GM21381 (cell line): Measurements from ENCODE around the gene TCTN1.
"Not testable (repeated sequence)": the region's sequence is repeated elsewhere in the genome, so short reads cannot be mapped to it uniquely, and the experiment has no call there.

Source experiments
- ATAC-seq: cut with Tn5 transposase; IDR thresholded peaks from one replicate; pipeline ENCODE4 v1.9.1; 2021; ENCODE audit warnings: mild to moderate bottlenecking, moderate library complexity; ENCODE audit not compliant: unreplicated experiment

Gene TCTN1

GRCh38 chr12:110637869-110638441 is 24.0 kb downstream of the TCTN1 start:
- ATAC-seq: no peak

GRCh38 chr12:110638796-110639195 is 24.9 kb downstream of the TCTN1 start:
- no peak for ATAC-seq

GRCh38 chr12:110639336-110640141 is 25.6 kb downstream of the TCTN1 start:
- ATAC-seq: no peak

- no peak for ATAC-seq
Observed at GRCh38 chr12:110640275-110641025, 26.5 kb downstream of the TCTN1 start.

GRCh38 chr12:110641521-110641920 is 27.6 kb downstream of the TCTN1 start:
- ATAC-seq: no peak

GRCh38 chr12:110647631-110648040 is 33.7 kb downstream of the TCTN1 start:
- peak; percentile 74 for ATAC-seq

- no peak for ATAC-seq
Observed at GRCh38 chr12:110649341-110649847, 35.5 kb downstream of the TCTN1 start.

GRCh38 chr12:110654238-110654637 is 40.3 kb downstream of the TCTN1 start:
- ATAC-seq: not testable (repeated sequence)

GRCh38 chr12:110656071-110656655 is 42.2 kb downstream of the TCTN1 start:
- ATAC-seq: no peak

GRCh38 chr12:110657747-110658146 is 43.8 kb downstream of the TCTN1 start:
- ATAC-seq: no peak

- no peak for ATAC-seq
Observed at GRCh38 chr12:110658242-110658641, 44.3 kb downstream of the TCTN1 start.

GRCh38 chr12:110658878-110659277 is 44.9 kb downstream of the TCTN1 start:
- ATAC-seq: no peak

- peak; percentile 93 for ATAC-seq
Observed at GRCh38 chr12:110661337-110661972, 47.5 kb downstream of the TCTN1 start.

- no peak for ATAC-seq
Observed at GRCh38 chr12:110666892-110667291, 53.0 kb downstream of the TCTN1 start.

GRCh38 chr12:110667671-110668070 is 53.7 kb downstream of the TCTN1 start:
- ATAC-seq: no peak

- ATAC-seq: peak; percentile 11
Observed at GRCh38 chr12:110668480-110669192, 54.7 kb downstream of the TCTN1 start.

GRCh38 chr12:110669193-110669502 is 55.2 kb downstream of the TCTN1 start:
- peak; percentile 30 for ATAC-seq

GRCh38 chr12:110670161-110670701 is 56.3 kb downstream of the TCTN1 start:
- peak; percentile 44 for ATAC-seq

- no peak for ATAC-seq
Observed at GRCh38 chr12:110676171-110676570, 62.2 kb downstream of the TCTN1 start.
